Stimulated activated naive CD8-positive, alpha-beta T cell treated with anti-CD3 and anti-CD28 coated beads, Interleukin-15, Interleukin-2, amounts not matched to agents 100 U/mL and 50 U/mL, for 24 hours (primary cell): ENCODE data around the gene RAET1G.
A peak's percentile ranks its signal among the peaks of the same experiment; 100 is the strongest.
"Not testable (repeated sequence)": the region's sequence is repeated elsewhere in the genome, so short reads cannot be mapped to it uniquely, and the experiment has no call there.

Source experiments
- ATAC-seq: fragments of 150-1000 bp; cut with Tn5 transposase; one replicate; pipeline ENCODE4 v1.10.0; 2021
- DNase-seq: peaks from one replicate; pipeline ENCODE4 v3.0.0; 2021

RAET1G gene

DNA sequence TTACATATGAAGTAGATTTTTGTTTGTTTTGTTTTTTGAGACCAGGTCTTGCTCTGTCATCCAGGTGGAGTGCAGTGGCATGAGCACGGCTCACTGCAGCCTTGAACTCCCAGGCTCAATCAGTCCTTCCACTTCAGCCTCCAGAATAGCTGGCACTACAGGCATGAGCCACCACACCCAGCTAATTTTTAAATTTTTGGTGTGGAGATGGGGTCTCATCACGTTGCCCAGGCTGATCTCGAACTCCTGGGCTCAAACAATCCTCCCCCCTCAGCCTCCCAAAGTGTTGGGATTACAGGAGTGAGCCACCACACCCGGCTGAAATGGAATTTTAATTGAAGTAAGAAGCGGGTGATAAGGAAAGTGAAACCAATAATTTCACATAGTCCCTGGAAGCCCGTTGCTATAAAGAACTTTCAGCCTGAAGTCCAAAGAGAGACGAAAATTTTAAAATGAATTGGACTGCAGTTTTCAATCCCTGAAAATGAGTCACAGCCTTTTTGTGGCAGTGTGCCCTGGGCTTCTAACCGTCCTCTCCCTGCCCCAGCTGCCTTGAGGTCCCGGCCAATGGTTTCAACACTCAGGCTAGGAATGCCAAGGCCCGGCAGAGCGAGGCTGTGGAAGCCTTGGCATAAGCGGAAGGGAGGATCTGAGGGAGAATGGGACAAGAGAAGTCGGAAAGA lies 25.8 kb downstream of the RAET1G start:
- ATAC-seq (no peak), DNase-seq (no peak)

DNA sequence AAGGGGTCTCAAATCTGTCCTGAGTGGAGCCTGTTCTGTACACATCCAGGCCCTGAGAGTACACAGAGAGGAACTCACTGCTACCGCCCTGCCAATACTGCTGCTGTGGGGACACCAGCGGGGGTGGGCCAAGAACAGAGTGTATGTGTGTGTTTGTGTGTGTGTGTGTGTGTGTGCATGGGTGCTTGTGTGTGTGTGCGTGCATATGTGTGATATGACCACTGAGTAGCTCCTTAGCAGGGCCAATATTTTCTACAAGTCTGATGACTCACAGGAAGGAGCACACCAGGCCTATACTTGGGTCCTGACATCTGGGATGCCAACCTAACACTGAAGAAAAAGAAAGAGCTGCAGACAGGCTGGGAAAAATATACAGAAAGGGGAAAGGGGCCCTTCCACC lies 26.4 kb downstream of the RAET1G start:
- ATAC-seq (peak; percentile 31), DNase-seq (no peak)

DNA sequence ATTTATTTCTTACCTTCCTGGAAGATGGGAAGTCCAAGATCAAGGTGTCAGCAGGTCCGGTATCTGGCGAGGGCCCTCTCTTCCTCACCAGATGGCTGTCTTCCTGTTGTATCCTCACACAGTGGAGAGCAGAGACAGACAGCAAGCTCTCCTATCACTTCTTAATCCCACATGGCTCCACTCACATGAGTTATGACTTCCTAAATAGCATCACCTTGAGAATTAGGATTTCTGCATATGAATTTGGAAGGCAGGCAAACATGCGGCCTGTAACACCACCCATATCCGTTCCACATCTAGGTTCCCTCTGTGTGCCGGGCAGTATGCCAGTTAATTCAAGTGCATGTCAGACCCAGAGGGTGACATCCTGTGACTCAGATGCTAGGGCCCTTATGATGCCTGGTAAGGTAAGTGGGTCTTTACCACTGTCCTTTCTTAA lies 27.1 kb downstream of the RAET1G start:
- ATAC-seq (peak; percentile 70), DNase-seq (peak; percentile 22)

DNA sequence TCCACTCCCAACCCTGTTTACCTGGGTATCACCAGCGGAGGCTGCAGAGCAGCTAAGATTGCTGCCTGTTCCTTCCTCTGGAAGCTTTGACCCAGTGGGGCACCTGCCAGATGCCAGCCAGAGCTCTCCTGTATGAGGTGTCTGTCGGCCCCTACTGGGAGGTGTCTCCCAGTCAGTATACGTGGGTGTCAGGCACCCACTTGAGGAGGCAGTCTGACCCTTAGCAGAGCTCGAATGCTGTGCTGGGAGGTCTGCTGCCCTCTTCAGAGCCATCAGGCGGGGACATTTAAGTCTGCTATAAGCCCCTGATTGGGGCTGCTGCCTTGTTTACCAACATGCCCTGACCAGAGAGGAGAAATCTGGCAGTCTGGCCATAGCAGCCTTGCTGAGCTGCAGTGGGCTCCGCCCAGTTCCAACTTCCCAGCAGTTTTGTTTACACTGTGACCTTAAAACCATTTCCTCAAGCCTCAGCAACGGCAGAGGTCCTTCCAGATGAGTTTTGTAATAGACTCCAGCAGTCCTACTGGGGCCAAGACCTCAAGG lies 27.8 kb downstream of the RAET1G start:
- DNase-seq, result no peak
- ATAC-seq, result no peak

DNA sequence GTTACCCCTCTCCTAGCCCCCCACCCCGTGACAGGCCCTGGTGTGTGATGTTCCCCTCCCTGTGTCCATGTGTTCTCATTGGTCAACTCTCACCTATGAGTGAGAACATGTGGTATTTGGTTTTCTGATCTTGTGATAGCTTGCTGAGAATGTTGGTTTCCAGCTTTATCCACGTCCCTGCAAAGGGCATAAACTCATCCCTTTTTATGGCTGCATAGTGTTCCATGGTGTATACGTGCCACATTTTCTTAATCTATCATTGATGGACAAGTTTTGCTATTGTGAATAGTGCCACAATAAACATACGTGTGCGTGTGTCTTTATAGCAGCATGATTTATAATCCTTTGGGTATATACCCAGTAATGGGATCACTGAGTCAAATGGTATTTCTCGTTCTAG lies 31.1 kb downstream of the RAET1G start:
- ATAC-seq, DNase-seq: not testable (repeated sequence)

DNA sequence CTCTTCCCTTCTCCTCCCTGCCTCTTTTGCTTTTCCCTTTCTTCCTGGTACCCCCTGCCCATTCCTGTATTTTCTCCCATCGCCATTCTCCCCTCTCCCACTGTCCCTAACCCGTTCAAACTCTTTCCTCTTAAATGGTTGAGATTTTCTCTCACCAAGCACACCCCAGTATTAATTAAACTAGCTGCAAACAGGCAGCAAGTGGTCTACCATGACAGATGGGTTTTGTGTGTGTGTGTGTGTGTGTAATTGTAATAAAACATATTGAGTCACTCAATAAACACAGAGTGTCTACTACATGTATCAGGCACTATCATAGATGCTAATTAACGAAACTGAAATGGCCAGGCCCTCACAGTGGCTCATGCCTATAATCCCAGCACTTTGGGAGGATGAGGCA lies 31.7 kb downstream of the RAET1G start:
- DNase-seq (no peak), ATAC-seq (no peak)

DNA sequence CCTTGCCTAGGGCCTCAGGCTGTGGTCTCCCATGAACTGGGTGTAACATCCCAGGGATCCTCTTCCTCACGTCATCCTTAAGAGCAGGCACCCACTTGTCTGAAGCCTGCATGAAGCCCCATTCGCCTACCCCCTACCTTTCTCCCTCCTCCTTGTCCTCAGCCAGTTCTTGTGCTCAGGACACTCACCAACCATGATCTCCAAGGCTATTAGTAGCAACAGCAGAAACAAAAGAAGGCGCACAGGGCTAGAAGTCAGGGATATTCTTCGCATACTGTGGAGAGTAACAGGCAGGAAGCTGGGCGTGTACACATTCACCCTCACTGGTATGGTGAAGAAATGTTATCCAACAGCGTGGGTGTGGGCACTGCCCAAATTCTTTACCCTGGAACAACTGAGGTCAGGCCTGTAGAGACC lies 32.3 kb downstream of the RAET1G start:
- no peak for DNase-seq
- no peak for ATAC-seq

DNA sequence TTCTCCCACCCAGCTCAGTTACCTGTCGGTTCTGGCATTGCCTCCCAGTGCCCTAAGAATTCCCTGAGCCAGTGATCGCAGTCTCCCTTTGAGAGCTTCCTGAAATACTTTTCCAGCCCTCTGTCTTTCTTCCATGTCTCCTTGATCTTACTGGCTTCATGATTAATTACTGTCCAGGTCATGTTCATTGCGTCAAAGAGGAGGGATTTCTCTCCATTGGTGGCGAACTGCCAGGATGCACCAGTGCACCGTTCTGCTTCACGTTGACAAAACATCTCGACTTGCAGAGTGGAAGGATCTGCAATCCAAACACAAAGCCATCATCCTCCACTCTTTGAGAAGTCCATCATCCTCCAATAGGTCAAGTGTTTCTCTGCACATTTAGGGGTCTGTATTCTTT lies 33.6 kb downstream of the RAET1G start:
- no peak for ATAC-seq
- no peak for DNase-seq

DNA sequence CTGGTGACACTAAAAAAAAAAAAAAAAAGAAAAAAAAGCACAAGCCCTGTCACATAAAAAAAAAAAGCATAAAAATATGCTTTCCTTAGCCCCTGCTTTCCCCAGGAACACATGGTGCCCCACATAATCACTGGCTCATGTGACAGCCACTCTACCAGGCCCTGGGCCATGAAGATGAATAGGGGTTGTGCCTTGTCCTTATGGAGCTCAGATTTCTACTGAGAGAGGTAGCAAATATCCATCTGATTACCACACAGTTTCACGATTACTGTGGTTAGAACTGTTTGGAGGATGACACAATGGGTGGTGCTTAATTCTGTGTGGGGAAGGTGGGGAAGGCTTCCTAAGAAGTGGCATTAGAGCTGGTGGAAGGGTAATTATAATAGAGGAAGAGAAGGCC lies 34.3 kb downstream of the RAET1G start:
- ATAC-seq, result no peak
- DNase-seq, result no peak

DNA sequence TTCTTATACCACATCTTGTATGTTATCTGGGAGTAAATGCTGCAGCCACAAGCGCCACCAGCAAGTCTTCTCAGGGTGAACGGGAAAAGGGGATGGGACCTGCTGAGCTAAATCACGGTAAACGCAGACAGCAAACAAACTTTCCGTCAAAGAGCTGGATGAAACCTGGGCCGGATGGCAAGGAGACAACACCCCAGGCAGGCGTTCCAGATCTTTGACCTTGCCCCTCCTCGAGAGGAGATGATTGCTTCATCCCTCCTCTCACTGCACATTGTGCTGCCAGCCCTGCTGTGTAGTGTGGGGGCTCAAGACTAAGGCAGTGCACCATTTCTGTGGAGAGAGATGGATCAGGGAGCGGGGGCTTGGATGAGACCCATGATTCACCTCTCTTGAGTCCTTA lies 34.8 kb downstream of the RAET1G start:
- DNase-seq (no peak), ATAC-seq (no peak)

DNA sequence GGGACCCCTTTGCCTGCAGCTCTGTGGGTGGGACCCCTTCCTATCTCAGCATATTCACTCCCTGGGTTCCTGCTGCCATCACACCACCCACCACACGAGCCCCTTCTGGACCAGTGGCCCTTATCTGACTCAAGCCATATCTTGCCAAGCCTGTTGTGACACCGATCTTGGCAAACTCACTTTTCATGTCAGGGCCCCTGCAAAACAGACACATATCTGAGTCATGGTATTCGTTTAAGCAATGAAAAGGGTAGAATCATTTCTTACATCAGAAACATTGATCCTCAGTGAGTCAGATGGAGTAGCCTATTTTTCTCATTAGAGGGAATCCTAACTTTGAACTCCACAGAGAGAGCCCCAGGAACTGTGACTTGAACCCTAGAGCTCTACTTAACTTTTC lies 35.6 kb downstream of the RAET1G start:
- no peak for ATAC-seq
- no peak for DNase-seq

DNA sequence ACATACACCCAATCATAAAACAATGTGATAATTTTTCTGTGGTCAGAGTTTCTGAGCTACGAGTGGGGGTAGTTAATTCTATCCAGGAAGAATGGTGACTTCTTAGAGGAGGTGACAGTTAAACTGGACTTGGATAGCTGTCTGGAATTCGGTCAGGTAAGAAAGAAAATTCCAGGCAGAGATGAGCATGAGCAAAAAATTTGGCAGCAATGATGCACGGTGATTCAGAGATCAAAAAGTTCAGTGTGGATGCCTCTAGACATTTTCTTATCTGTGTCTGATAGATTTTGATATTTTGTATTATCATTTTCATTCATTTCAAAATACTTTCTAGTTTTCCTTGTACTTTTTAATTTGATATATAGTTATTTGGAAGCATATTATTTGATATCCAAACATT lies 37.0 kb downstream of the RAET1G start:
- no peak for DNase-seq

DNA sequence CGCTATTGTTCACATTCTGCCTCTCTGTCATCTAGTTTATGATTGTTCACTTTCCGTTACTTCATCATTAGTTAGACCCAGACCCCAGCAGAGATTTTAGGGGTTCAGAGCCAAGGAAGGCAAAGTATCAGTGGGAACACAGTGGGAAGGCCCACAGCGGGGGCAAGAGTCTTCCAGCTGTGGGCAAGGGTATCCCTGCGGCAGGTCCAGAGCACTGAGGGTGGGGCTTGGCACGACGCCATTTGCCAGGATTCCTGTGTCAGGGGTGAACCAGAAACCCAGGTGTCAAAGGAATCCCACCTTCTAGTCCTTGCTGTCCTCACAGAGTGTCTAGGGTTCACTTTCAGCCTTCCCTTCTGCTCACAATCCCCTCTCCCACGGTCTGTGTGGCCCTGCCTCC lies 38.3 kb downstream of the RAET1G start:
- ATAC-seq, result no peak
- DNase-seq, result no peak

More for the DNA sequence above, 37.0 kb downstream of the RAET1G start:
- no peak for ATAC-seq

DNA sequence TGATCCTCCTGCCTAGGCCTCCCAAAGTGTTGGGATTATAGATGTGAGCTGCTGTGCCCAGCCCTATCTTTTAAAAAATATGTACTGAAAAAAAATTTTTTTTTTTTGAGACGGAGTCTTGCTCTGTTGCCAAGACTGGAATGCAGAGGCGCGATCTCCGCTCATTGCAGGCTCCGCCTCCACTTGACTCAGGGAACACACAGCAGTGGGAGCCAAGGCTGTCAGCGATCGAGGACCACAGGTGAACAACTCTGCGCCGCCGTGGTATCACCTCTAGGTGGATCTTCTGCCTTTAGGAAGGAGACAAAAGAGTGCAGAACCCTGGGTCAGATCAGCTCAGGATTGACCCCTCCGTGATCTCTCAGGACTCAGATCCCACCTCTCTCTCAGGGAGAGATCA lies 38.7 kb downstream of the RAET1G start:
- DNase-seq (no peak), ATAC-seq (no peak)

DNA sequence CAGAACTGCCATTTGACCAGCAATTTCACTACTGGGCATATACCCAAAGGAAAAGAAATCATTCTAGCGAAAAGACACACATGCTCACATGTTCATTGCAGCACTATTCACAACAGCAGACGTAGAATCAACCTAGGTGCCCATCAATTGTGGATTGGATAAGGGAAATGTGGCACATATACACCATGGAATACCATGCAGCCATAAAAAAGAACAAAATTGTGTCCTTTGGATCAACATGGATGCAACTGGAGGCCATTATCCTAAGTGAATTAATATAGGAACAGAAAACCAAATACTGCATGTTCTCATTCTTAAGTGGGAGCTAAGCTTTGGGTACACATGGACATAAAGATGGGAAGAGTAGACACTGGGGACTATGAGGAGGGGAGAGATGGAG lies 41.1 kb downstream of the RAET1G start:
- no peak for DNase-seq

DNA sequence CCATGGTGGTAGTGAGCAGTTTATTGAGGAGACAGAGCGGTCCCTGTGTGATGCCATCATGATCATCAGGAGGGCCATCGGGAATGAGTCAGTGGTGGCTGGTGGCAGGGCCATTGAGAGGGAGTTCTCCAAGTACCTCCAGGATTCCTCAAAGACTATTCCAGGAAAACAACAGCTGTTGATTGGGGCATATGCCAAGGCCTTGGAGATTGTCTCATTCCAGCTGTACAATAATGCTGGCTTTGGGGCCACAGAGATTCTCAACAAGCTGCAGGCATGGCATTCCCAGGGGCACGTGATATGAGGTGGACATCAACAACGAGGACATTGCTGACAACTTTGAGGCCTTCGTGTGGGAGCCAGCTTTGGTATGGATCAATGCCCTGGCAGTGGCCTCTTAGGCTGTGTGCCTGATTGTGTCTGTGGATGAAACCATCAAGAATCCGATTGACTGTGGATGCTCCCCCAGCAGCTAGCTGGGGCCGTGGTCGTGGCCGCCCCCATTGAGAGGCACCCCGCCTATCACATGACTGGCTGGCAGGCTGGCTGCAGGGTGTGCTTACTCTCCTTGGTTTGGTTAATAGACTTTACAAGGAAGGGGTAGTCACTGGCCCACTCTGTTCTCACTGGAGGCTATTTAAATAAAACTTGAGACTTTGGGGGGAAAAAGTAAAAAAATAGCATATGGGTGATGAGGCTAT lies 41.7 kb downstream of the RAET1G start:
- no peak for DNase-seq
- no peak for ATAC-seq

More for the DNA sequence above, 41.1 kb downstream of the RAET1G start:
- ATAC-seq, result no peak

DNA sequence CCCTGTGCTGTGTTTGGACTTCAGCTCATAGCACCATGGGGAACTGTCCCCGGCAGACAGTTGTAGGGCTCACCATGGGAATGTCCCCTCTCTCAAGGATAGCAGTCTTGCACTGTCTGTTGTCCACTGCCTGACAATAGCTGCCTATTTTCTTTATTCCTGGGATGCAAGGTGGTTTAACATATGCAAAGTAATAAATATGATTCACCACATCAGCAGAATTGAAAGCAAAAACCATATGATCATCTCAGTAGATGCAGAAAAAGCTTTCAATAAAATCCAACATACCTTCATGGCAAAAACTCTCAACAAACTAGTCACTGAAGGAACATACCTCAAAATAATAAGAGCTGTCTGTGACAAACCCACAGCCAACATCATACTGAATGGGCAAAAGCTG lies 45.3 kb downstream of the RAET1G start:
- no peak for DNase-seq
- no peak for ATAC-seq

DNA sequence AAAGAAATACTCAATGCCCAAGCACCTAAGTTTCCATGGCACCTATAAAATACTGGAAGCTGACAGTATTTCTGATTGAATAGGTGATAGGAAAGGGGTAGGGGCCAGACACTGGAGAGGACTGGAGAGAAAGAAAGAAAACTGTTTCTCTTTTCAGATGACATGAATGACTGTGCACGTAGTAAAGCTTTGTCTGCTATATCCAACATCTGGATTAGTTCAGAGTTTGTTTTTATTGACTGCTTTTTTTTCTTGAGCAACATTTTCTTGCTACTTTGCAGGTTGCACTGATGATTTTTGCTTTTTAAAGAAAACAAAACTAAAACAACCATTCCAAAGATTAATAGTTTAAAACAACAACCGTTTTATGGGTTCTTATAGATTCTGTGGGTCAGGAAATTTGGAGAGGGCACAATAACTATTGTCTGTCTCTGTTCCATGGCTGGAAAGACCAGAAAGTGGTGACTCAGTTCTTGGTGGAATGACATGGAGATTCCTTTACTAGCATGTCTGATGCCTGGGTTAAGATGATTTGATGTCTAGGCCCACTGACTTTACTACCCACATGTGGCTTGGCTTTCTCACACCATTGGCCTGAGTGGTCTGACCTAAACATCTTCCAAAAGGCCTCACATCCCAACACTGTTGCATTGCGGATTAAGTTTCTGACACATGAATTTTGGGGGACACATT lies 46.5 kb downstream of the RAET1G start:
- DNase-seq (no peak), ATAC-seq (no peak)

DNA sequence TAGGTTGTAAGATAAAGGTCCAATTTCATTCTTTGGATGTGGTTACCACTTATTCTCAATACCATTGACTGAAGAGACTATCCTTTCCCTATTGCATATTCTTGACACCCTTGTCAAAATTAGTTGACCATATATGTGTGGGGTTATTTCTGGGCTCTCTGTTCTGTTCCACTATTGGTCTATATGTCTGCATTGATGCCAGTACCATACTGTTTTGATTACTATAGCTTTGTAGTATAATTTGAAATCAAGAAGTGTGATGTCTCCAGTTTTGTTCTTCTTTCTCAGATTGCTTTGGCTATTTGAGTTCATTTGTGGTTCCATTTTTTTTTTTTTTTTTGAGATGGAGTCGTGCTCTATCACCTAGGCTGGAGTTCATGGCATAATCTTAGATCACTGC lies 50.7 kb downstream of the RAET1G start:
- no peak for DNase-seq
- no peak for ATAC-seq

DNA sequence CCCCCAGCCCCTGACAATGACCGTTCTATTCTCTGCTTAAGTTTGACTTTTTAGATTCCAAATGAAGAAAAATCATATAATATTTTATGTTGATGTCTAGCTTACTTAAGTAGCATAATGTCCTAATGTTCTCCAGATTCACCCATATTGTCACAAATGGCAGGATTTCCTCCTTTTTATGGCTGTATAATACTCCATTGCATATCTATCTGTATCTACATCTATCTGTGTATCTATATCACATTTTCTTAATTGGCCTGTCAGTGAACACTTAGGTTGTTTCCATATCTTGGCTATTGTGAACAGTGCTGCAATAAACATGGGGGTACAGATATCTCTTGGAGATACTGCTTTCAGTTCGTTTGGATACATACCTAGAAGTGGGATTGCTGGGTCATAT lies 51.7 kb downstream of the RAET1G start:
- ATAC-seq (no peak), DNase-seq (no peak)

DNA sequence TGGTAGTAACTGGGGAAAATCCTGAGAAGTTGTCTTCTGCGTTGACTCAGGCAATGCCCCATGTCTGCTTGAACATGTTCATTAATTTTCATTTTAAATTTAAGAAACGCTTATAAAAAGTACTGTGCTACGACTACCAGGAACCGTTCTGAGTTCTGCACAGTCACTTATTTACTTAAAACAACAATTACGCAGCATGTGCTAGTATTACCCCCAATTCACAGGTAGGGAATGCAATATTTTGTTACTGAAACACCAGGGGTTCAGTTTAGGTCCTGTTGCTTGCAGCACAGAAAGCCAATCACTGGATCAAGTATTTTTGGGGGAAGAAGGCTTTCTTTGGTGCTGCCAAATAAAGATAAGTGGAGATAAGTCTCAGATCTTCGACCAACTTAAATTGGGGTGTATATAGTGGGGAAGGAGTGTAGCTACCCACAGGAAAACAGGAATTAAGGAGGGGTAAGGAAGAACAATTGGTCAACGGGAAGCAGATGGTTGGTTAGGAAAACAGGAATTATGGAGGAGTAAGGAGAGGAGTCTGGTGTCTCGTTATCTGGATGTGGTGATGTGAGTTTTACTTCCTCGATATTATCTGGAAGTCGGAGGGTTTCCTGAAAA lies 53.5 kb downstream of the RAET1G start:
- DNase-seq (no peak), ATAC-seq (no peak)

DNA sequence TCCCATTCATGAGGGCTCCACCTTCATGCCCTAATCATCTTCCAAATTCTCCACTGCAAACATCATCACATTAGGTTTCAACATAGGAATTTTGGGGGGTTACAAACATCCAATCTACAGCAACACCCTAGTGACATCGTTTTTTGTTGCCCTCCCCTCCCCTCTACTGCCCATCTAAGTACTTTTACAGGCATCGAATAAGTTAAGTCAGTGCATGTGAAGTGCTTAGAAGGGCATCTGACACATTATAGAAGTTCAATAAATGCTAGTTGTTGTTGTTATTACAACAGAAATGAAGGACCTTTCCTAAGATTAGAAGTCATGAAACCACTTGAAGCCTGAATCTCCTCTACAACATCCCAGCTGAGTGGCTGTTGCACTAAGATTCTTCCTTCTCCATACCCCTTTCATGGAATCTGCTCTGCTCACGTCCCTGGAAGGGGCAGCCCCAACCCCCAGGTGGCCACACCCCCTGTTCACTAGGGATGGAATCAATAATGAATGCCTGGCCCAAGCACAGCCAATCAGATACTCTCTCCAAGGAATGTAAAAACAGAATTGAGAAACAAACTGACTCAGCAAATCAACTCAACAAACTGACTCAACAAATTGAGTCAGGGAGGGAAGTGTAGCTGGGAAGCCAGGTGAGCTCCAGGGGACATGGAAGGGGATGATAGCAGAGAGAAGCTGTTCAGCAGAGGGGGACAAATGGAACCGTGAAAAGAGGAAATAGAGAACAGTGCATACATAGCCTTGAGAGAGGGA lies 54.9 kb downstream of the RAET1G start:
- ATAC-seq, result no peak
- DNase-seq, result no peak
